ENCODE results near the gene AK3.
A peak's percentile ranks its signal among the peaks of the same experiment; 100 is the strongest.

AK3 gene

DNA sequence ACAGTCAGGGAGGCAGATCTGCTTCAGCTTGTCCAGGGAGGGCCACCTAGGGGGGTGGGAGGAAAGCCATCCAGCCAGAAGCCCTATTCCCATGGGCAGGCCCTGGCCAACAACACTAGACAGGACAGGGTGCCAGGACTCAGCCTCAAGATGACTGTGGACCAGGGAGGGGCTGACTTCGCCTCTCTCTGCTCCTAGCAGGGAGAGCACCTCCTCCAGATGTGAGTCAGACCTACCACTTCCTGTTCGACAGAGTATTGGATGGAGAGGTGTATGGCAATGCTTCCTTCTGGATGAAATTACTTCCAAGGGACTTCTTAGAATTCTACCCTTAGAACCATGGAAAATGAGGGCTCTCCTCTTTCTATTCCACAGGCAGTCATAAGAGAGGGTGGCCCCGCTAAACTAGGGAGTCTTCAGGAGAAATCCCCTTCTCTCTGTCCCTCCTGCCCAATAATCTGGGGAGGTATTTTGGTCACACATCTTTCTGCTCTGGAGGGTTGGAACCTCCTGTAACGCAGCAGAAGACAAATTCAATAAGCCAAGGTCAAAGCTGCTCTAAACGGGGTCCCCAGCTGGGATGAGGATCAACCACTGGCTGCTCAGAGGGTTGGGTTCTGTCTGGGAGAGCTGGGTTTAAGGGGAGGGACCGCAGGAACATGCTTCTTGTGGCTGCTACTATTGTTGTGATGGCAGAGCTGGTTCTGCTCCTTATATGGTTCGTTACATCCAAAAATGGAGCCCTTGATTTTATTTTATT, 28.5 kb upstream of the AK3 start:
- H3K27ac ChIP-seq, result no peak overlapping the region
- no peaks in the 10 kb centered on the region for H3K36me3 ChIP-seq (ENCODE audit: control insufficient read depth, insufficient read depth, low read length)
- H3K79me2 ChIP-seq, result no peaks in the 10 kb centered on the region
- no peak overlapping the region for H3K9ac ChIP-seq
- H3K27me3 ChIP-seq (ENCODE audit: control insufficient read depth, insufficient read depth, low read length), result no peaks in the 10 kb centered on the region
- H3K4me1 ChIP-seq, result no peaks in the 10 kb centered on the region
- H2AFZ ChIP-seq, result no peak overlapping the region
- TF ChIP-seq, protein P1, sequence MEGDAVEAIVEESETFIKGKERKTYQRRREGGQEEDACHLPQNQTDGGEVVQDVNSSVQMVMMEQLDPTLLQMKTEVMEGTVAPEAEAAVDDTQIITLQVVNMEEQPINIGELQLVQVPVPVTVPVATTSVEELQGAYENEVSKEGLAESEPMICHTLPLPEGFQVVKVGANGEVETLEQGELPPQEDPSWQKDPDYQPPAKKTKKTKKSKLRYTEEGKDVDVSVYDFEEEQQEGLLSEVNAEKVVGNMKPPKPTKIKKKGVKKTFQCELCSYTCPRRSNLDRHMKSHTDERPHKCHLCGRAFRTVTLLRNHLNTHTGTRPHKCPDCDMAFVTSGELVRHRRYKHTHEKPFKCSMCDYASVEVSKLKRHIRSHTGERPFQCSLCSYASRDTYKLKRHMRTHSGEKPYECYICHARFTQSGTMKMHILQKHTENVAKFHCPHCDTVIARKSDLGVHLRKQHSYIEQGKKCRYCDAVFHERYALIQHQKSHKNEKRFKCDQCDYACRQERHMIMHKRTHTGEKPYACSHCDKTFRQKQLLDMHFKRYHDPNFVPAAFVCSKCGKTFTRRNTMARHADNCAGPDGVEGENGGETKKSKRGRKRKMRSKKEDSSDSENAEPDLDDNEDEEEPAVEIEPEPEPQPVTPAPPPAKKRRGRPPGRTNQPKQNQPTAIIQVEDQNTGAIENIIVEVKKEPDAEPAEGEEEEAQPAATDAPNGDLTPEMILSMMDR (IDR thresholded peaks at IDR 0.05), result no peak
- no peak overlapping the region for H3K4me2 ChIP-seq (ENCODE audit: low read length)
- no peak overlapping the region for H3K4me3 ChIP-seq (ENCODE audit: low read depth, low read length)
- no peaks in the 10 kb centered on the region for H3K9me3 ChIP-seq (ENCODE audit: control insufficient read depth, low read length)

DNA sequence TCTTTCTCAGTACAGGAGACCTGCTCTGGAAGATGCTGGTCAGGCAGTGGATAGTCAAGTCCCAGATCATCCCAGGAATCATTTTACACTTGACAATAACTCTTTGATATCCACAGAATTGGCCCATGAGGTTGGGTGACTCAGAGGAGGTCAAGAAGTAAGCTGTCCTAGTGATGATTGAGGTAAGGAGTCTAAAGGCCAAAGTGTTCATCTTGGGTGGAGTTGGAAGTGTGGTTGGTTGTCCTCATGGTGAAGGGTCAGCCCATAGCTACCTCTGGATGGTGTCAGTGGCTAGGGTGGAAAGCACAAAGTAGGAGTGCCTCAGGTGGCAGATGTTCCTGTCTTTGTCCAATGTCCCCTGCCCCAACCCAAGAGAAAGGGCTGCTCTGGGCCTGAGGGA, 27.7 kb upstream of the AK3 start:
- no peak overlapping the region for H3K4me3 ChIP-seq (ENCODE audit: low read depth, low read length)
- H3K79me2 ChIP-seq, result no peaks in the 10 kb centered on the region
- H3K9me3 ChIP-seq (ENCODE audit: control insufficient read depth, low read length), result no peaks in the 10 kb centered on the region
- no peak overlapping the region for H3K4me2 ChIP-seq (ENCODE audit: low read length)
- no peak overlapping the region for H3K9ac ChIP-seq
- TF ChIP-seq, protein P1 (IDR thresholded peaks at IDR 0.05), result no peak
- H3K27ac ChIP-seq, result no peak overlapping the region
- no peak overlapping the region for H2AFZ ChIP-seq
- no peaks in the 10 kb centered on the region for H3K36me3 ChIP-seq (ENCODE audit: control insufficient read depth, insufficient read depth, low read length)
- no peaks in the 10 kb centered on the region for H3K27me3 ChIP-seq (ENCODE audit: control insufficient read depth, insufficient read depth, low read length)
- no peaks in the 10 kb centered on the region for H3K4me1 ChIP-seq

DNA sequence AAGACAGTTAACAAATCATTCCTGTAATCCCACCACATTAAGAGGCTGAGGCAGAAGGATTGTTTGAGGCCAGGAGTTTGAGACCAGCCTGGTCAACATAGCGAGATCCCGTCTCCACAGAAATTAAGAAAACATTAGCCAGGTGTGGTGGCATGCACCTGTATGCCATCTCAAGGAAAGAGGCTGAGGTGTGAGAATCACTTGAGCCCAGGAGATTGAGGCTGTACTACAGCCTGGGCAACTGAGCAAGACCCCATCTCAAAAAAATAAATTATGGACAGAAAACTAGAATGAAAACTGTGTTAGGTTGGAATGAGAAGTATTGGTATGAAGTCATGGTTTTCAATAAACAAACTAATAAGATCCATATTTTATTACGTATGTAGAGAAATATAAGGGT, 23.0 kb upstream of the AK3 start:
- Histone ChIP-seq H3K9me3 (ENCODE audit: control insufficient read depth, low read length) (no peaks in the 10 kb centered on the region), H3K27me3 (ENCODE audit: control insufficient read depth, insufficient read depth, low read length) (no peaks in the 10 kb centered on the region), H3K27ac (no peak overlapping the region), H3K4me2 (ENCODE audit: low read length) (no peak overlapping the region), H2AFZ (no peak overlapping the region), H3K36me3 (ENCODE audit: control insufficient read depth, insufficient read depth, low read length) (no peaks in the 10 kb centered on the region), H3K4me3 (ENCODE audit: low read depth, low read length) (no peak overlapping the region), H3K79me2 (no peaks in the 10 kb centered on the region), H3K4me1 (no peaks in the 10 kb centered on the region), H3K9ac (no peak overlapping the region)
- TF ChIP-seq, protein P1 (IDR thresholded peaks at IDR 0.05), result no peak

DNA sequence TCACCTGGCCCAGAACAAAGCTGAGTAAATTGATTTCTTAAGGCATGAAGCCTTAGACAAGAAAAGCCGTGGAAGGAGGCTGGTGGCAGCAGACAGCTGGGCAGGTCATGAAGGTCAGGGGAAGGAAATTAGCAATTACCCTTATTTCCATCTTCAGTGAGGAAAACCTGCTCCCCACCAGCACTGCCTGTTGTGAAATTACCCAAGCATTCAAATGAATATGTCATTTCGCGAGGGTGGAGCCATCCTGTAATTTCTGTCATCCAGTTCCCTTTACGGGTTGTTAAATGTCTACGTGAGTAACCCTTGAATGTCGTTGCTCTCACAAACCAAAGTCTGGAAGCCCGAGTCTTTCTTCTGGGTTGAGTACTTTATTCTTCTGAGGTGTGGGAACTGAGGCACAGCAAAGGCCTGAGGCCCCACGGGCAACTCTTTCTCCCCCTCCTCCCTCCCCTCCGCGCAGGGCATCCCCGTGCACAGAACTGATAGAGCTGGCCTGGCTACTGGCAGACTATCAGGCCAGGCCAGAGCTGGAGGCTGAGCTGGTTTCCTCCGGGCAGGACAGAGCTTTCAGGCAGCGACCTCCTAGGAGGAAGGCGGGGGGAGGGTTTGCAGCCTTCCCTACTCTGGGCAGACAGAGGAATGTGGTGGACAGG, 22.0 kb upstream of the AK3 start:
- Histone ChIP-seq H3K9ac (no peak overlapping the region), H3K9me3 (ENCODE audit: control insufficient read depth, low read length) (no peaks in the 10 kb centered on the region), H3K79me2 (no peaks in the 10 kb centered on the region), H3K27me3 (ENCODE audit: control insufficient read depth, insufficient read depth, low read length) (no peaks in the 10 kb centered on the region), H2AFZ (peak overlapping the region; percentile 53), H3K4me1 (no peaks in the 10 kb centered on the region), H3K36me3 (ENCODE audit: control insufficient read depth, insufficient read depth, low read length) (no peaks in the 10 kb centered on the region), H3K4me2 (ENCODE audit: low read length) (peak overlapping the region; percentile 47), H3K4me3 (ENCODE audit: low read depth, low read length) (peak overlapping the region; percentile 44), H3K27ac (no peak overlapping the region)
- TF ChIP-seq, protein P1 (IDR thresholded peaks at IDR 0.05), result no peak

Data from parathyroid adenoma (tissue), 2 donors.